Erythroblast (primary cell): ENCODE data around the gene ZSWIM5.
"Not testable (repeated sequence)": the region's sequence is repeated elsewhere in the genome, so short reads cannot be mapped to it uniquely, and the experiment has no call there.

Source experiments
- DNase-seq, 2 experiments: peaks; one replicate each; lab custom pipeline; 2025; lab: John Stamatoyannopoulos, UW
- GATA1 ChIP-seq: IDR thresholded peaks from 2 replicates; pipeline ENCODE4 v1.6.1; 2011; ENCODE audit warnings: low read depth, mild to moderate bottlenecking, control low read depth, low read length, moderate library complexity
- POLR2A ChIP-seq: IDR thresholded peaks from 2 replicates; pipeline ENCODE4 v1.6.1; 2011; ENCODE audit warnings: mild to moderate bottlenecking, low read length

ZSWIM5 gene

DNA sequence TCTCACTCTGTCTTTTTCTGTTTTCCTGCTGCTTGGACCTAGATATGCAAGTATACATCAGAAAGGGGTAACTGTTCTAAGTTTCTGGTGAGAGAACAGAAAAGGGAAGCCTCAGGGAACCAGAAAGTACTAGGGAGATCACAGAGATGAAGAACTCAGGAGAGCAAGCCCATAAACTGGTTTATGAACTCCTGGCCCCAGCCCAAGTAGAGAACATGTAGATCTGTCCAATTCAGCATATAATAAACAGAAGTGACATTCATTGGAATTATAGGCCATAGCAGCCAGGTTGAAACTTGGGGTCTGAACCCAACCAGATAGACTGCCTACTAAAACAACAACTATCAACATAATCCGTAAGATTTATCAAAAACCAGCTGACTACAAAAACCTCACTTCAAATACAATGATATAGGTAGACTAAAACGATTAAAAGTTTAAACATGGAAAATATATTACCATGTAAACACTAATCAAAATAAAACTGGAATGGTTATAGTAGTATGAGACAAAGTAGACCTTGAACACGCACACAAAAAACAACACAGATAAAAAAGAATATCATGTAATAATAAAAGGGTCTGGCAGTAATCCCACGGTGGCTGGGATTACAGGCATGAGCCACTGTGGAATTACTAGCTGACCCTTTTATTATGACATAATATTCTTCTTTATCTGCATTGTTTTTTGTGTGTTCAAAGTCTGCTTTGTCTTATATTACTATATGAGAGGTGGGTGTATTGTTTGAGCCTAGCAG, 65.0 kb downstream of the ZSWIM5 start:
- TF ChIP-seq GATA1 (no peak), POLR2A (no peak)
- DNase-seq: no peak

- DNase-seq: no peak
- TF ChIP-seq POLR2A (no peak), GATA1 (no peak)
Measured at GRCh38 chr1:45136984-45137383, 69.4 kb downstream of the ZSWIM5 start.

DNA sequence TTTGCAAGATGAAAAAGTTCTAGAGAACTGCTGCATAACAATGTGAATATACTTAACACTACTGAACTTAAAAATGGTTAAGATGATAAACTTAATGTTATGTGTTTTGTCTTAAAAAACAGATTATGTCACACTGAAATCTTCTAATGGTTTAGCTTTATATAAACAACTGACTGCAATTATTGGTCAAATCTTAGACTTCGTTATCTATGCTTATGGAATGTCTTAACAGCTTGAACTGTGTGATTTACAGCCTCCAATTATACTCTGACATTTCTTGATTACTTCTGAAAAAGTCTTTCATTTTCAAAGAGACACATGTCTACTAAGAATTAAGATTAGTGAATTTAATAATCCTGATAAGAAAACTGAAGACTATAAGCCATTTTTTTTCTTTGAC, 71.1 kb downstream of the ZSWIM5 start:
- TF ChIP-seq GATA1 (no peak), POLR2A (no peak)
- no peak for DNase-seq

DNA sequence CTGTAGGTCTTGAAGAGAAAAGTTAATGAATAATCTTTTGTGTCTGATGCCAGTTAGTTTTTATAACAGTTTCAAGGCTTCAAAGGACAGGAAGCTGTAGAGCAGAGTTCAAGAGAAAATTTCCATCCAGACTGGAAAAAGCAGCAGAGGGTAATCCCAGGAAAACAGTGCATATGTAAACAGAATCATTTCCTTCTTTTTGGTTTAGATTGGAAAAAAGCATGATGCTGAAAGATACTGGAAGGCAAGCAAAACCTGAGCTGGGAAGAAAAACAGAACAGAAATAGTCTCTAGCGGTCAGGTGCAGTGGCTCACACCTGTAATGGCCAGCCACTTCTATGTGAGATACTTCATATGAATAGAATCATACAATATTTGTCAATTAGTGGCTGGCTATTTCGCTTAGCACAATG, 71.9 kb downstream of the ZSWIM5 start:
- no peak for TF ChIP-seq POLR2A
- no peak for TF ChIP-seq GATA1
- DNase-seq: no peak

DNA sequence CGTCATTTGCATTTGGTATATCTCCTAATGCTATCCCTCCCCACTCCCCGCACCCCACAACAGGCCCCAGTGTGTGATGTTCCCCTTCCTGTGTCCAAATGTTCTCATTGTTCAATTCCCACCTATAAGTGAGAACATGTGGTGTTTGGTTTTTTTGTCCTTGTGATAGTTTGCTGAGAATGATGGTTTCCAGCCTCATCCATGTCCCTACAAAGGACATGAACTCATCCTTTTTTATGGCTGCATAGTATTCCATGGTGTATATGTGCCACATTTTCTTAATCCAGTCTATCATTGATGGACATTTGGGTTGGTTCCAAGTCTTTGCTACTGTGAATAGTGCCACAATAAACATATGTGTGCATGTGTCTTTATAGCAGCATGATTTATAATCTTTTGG, 73.7 kb downstream of the ZSWIM5 start:
- not testable (repeated sequence) for DNase-seq

- DNase-seq: no peak
- no peak for TF ChIP-seq POLR2A
- TF ChIP-seq GATA1: no peak
Measured at GRCh38 chr1:45123358-45123757, 83.0 kb downstream of the ZSWIM5 start.

DNA sequence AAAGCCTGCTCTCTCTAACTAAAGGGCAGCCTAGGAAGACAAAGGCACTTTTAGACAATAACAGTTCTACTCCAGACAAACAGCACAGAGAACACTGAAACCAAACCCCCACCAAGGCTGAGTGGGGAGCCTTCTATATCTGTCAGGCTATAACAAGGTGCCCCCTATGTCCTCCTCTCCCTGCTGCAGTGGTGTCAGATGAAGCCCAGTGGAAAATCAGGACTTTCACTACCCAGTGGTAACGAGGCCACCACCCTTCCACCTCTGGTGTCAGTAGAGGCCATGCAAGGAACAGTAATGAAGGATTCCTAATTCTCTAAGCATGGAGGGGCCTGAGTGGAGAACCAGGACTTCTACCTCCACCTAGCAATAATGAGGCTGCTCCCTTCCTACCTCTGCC, 83.7 kb downstream of the ZSWIM5 start:
- no peak for TF ChIP-seq GATA1
- TF ChIP-seq POLR2A: no peak
- no peak for DNase-seq

- DNase-seq: no peak
- TF ChIP-seq GATA1 (no peak), POLR2A (no peak)
Measured at GRCh38 chr1:45117766-45118165, 88.6 kb downstream of the ZSWIM5 start.

DNA sequence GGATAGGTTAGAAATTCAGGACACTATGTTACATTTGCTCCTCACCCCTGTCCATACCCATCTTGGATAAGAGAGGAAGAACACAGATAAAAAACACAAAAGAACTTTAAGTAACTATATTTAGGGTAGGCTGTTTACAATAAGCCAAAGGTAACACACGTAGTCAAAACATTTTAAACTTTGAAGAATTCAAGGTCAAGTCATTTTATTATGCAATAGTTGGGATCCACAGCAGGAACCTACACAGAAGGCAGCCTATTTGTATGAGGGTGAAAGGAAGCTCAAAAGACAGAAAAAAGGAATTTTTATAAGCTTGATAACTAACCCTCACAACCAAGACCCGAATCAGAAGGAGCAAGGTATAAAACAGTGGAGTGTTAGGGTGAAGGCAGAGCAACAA, 89.6 kb downstream of the ZSWIM5 start:
- no peak for DNase-seq
- TF ChIP-seq POLR2A (no peak), GATA1 (no peak)

GRCh38 chr1:45116340-45116739, 90.1 kb downstream of the ZSWIM5 start:
- TF ChIP-seq POLR2A: no peak
- TF ChIP-seq GATA1: no peak
- DNase-seq: no peak

- DNase-seq: not testable (repeated sequence)
Measured at GRCh38 chr1:45115198-45115597, 91.2 kb downstream of the ZSWIM5 start.

DNA sequence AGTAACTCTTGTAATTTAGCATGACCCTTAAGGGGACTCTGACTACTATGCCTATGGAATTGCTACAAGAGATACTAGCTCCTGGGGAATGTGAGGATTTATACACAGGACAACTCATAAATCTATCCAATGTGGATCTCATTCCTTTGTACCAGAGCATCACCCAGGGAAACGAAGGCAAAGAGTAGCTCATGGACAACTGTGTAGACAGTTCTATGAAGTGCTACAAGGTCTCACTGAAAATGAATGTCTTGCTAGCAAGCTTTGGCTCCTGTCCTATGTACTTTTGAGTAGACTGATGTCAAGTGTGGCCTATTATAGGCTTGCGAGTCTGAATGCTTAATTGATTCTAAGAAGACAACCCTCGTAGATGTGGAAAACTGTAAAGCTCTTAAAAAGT, 93.7 kb downstream of the ZSWIM5 start:
- TF ChIP-seq GATA1 (no peak), POLR2A (no peak)
- DNase-seq: no peak

DNA sequence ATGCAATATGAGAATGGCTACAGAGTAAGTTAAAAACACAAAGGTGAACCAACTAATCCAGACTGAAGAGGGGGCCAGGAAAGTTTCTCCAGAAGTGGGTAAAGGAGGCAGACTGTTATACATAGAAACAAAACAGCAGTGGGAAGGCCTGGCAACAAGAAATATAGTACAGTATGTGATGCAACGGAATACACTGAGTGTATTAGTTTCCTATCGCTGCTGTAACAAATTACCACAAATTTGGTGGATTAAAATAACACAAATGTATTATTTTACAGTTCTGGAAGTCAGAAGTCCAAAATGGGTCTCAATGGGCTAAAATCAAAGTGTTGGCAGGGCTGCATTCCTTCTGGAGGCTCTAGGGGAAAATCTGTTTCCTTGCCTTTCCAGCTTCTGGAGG, 95.2 kb downstream of the ZSWIM5 start:
- DNase-seq: no peak
- no peak for TF ChIP-seq GATA1
- TF ChIP-seq POLR2A: no peak

DNA sequence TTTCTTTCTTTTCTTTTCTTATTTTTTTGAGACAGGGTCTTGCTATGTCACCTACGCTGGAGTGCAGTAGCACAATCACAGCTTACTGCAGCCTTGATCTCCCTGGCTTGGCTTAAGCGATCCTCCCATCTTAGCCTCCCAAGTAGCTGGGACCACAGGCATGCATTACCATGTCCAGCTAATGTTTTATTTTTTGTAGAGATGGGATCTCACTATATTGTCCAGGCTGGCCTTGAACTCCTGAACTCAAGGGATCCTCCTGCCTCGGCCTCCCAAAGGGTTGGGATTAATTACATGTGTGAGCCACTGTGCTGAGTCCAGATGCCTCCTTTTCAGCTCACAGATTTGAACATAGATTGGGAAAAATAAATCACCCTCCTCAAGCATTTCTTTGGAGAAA, 98.6 kb downstream of the ZSWIM5 start:
- TF ChIP-seq POLR2A: no peak
- TF ChIP-seq GATA1: no peak

GRCh38 chr1:45106864-45107263, 99.5 kb downstream of the ZSWIM5 start:
- peak in 1 of 2 experiments; percentile 6 for DNase-seq

More for the DNA sequence above, 98.6 kb downstream of the ZSWIM5 start:
- no peak for DNase-seq

DNA sequence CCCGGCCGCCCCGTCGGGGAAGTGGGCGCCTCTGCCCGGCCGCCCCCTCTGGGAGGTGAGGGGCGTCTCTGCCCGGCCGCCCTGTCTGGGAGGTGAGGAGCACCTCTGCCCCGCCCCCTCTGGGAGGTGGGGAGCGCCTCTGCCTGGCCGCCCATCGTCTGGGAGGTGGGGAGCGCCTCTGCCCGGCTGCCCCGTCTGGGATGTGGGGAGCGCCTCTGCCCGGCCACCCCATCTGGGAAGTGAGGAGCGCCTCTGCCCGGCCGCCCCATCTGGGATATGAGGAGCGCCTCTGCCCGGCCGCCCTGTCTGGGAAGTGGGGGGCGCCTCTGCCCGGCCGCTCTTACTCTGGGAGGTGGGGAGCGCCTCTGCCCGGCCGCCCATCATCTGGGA, 100.3 kb downstream of the ZSWIM5 start:
- DNase-seq: not testable (repeated sequence)

DNA sequence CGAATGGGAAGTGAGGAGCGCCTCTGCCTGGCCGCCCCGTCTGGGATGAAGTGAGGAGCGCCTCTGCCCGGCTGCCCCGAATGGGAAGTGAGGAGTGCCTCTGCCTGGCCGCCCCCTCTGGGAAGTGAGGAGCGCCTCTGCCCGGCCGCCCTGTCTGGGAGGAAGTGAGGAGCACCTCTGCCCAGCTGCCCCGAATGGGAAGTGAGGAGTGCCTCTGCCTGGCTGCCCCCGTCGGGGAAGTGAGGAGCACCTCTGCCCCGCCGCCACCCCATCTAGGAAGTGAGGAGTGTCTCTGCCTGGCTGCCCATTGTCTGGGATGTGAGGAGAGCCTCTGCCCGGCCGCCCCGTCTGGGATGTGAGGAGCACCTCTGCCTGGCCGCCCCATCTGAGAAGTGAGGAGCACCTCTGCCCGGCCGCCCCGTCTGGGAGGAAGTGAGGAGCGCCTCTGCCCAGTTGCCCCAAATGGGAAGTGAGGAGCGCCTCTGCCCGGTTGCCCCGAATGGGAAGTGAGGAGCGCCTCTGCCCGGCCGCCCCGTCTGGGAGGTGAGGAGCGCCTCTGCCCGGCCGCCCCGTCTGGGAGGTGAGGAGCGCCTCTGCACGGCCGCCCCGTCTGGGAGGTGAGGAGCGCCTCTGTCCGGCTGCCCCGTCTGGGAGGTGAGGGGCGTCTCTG, 100.8 kb downstream of the ZSWIM5 start:
- not testable (repeated sequence) for DNase-seq
